A549 treated with dexamethasone at 1 μM for 4 hours (cell line): ENCODE results near the gene POLR3B. TPM values are rescaled to one million over a fixed set of nuclear protein-coding genes. Genes with fewer than 3 reads are reported as not detected.

ENCODE experiments used
- total RNA-seq: library from RNA; stranded (reverse); fragments of 200-300 nt; extraction: Qiagen RNA extraction; gene quantifications from 5 replicates; pipeline ENCODE4 v1.2.3, GENCODE V29; 2022

The POLR3B gene
- 5.5 to 5.9 TPM (median 5.5 TPM) in 5 replicates for total RNA-seq

DNA sequence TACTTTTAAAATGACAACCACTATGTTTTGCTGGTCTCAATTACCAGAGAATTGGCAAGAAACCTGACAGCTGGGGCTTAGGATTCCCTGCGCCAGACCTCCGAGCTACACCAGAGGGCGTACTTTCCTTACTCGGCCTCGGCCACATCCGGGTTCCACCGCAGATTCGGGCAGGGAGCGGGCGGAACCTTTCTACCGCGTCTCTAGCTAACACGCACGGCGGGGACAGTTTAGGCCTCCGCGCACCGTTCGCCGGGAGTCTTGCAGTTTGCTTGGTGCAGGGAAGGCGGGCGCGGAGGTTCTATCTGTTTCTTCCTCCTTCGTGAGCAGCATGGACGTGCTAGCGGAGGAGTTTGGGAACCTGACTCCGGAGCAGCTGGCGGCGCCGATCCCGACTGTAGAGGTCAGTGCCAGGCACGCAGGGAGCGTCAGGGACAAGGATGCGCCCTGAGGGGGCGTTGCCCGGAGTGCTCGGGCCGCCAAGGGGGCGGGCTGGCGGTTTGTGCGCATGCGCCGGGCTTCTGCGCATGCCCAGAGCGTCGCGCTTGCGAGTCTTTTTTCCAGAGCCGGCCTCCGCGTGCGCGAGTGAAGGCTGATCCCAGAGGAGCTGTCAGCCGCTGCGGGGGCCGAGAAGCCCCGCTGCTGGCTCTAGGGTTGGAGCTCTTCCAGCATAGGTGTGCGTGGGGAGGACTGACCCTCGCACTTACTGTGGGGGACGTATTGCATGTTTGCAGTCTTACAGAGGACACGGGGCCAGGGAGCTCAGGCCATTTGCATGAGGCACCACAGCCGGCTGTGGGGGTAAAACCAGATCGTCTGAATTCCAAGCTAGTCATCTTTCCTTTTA is at the start of gene POLR3B:
POLR3B (plus strand) TSS at position 200 of the 847 bp plus-strand sequence; CDS start at position 332, 132 bp downstream.

Other genes with a start within 250 kb of the POLR3B start
- gene NUAK1, start 218.8 kb upstream of the POLR3B start, total RNA-seq: 4.7 to 5.8 TPM (median 5.5 TPM) in 5 replicates
- 70.7 to 88.6 TPM (median 85.5 TPM) in 5 replicates for gene CKAP4, start 109.7 kb upstream of the POLR3B start, total RNA-seq
- 1.7 to 3.1 TPM (median 2.1 TPM) in 5 replicates for gene TCP11L2, start 55.0 kb upstream of the POLR3B start, total RNA-seq
- gene RFX4, start 225.3 kb downstream of the POLR3B start, total RNA-seq: 0.02 to 0.07 TPM (median 0.04 TPM) in 4 of 5 replicates, not detected in the other